22Rv1 (cell line): ENCODE measurements around the gene CDK6.

ENCODE experiments used
- CTCF ChIP-seq: fragments of 450-650 bp; IDR thresholded peaks from 2 replicates; pipeline ENCODE4 v1.5.1; 2017; ENCODE audit warnings: mild to moderate bottlenecking
- ZFX ChIP-seq: fragments of 450-650 bp; IDR thresholded peaks from 2 replicates; pipeline ENCODE4 v1.6.1; 2017; ENCODE audit warnings: antibody characterized with exemption, borderline replicate concordance

- no peak for TF ChIP-seq CTCF
- TF ChIP-seq ZFX: no peak
These were observed 4.8 kb upstream of the CDK6 start for GRCh38 chr7:92841192-92841591.
